ENCODE data around the gene WARS2. TPM values are rescaled to one million over a fixed set of nuclear protein-coding genes. Genes with fewer than 3 reads are reported as not detected.

WARS2 gene
- total RNA-seq, 1 experiment from 2014 or later, result 25.0 TPM

- Histone ChIP-seq H3K36me3 (replicated peaks; ENCODE audit: control insufficient read depth, insufficient read depth, low read length) (no peaks in the 10 kb centered on the region), H3K27me3 (ENCODE audit: control insufficient read depth, insufficient read depth, low read length) (no peaks in the 10 kb centered on the region), H3K4me3 (ENCODE audit: insufficient read depth, low read depth, low read length) (no peak overlapping the region)
- DNase-seq, result no peak
Measured at GRCh38 chr1:119084798-119085197, 55.7 kb downstream of the WARS2 start.

- no peaks in the 10 kb centered on the region for H3K27me3 ChIP-seq (ENCODE audit: control insufficient read depth, insufficient read depth, low read length)
- H3K4me3 ChIP-seq (ENCODE audit: insufficient read depth, low read depth, low read length), result no peak overlapping the region
- no peaks in the 10 kb centered on the region for H3K36me3 ChIP-seq (replicated peaks; ENCODE audit: control insufficient read depth, insufficient read depth, low read length)
- DNase-seq, result no peak
Measured at GRCh38 chr1:119083980-119084379, 56.5 kb downstream of the WARS2 start.

- DNase-seq, result no peak
- Histone ChIP-seq H3K4me3 (ENCODE audit: insufficient read depth, low read depth, low read length) (no peak overlapping the region), H3K36me3 (replicated peaks; ENCODE audit: control insufficient read depth, insufficient read depth, low read length) (no peaks in the 10 kb centered on the region), H3K27me3 (ENCODE audit: control insufficient read depth, insufficient read depth, low read length) (no peaks in the 10 kb centered on the region)
Measured at GRCh38 chr1:119083479-119083878, 57.0 kb downstream of the WARS2 start.

GRCh38 chr1:119081700-119082099, 58.8 kb downstream of the WARS2 start:
- Histone ChIP-seq H3K4me3 (ENCODE audit: insufficient read depth, low read depth, low read length) (no peak overlapping the region), H3K27me3 (ENCODE audit: control insufficient read depth, insufficient read depth, low read length) (no peaks in the 10 kb centered on the region), H3K36me3 (replicated peaks; ENCODE audit: control insufficient read depth, insufficient read depth, low read length) (no peaks in the 10 kb centered on the region)
- no peak for DNase-seq

GRCh38 chr1:119081267-119081666, 59.2 kb downstream of the WARS2 start:
- Histone ChIP-seq H3K4me3 (ENCODE audit: insufficient read depth, low read depth, low read length) (no peak overlapping the region), H3K27me3 (ENCODE audit: control insufficient read depth, insufficient read depth, low read length) (no peaks in the 10 kb centered on the region), H3K36me3 (replicated peaks; ENCODE audit: control insufficient read depth, insufficient read depth, low read length) (no peaks in the 10 kb centered on the region)
- DNase-seq, result no peak

GRCh38 chr1:119080586-119080985, 59.9 kb downstream of the WARS2 start:
- Histone ChIP-seq H3K27me3 (ENCODE audit: control insufficient read depth, insufficient read depth, low read length) (no peaks in the 10 kb centered on the region), H3K36me3 (replicated peaks; ENCODE audit: control insufficient read depth, insufficient read depth, low read length) (no peaks in the 10 kb centered on the region), H3K4me3 (ENCODE audit: insufficient read depth, low read depth, low read length) (no peak overlapping the region)
- peak; percentile 20 for DNase-seq

GRCh38 chr1:119079881-119080280, 60.6 kb downstream of the WARS2 start:
- no peaks in the 10 kb centered on the region for H3K27me3 ChIP-seq (ENCODE audit: control insufficient read depth, insufficient read depth, low read length)
- DNase-seq, result no peak
- no peaks in the 10 kb centered on the region for H3K36me3 ChIP-seq (replicated peaks; ENCODE audit: control insufficient read depth, insufficient read depth, low read length)
- no peak overlapping the region for H3K4me3 ChIP-seq (ENCODE audit: insufficient read depth, low read depth, low read length)

GRCh38 chr1:119075614-119076013, 64.8 kb downstream of the WARS2 start:
- H3K4me3 ChIP-seq (ENCODE audit: insufficient read depth, low read depth, low read length), result no peak overlapping the region
- no peak for DNase-seq
- H3K27me3 ChIP-seq (ENCODE audit: control insufficient read depth, insufficient read depth, low read length), result no peaks in the 10 kb centered on the region
- no peaks in the 10 kb centered on the region for H3K36me3 ChIP-seq (replicated peaks; ENCODE audit: control insufficient read depth, insufficient read depth, low read length)

- Histone ChIP-seq H3K36me3 (replicated peaks; ENCODE audit: control insufficient read depth, insufficient read depth, low read length) (no peaks in the 10 kb centered on the region), H3K27me3 (ENCODE audit: control insufficient read depth, insufficient read depth, low read length) (no peaks in the 10 kb centered on the region), H3K4me3 (ENCODE audit: insufficient read depth, low read depth, low read length) (no peak overlapping the region)
- no peak for DNase-seq
Measured at GRCh38 chr1:119071321-119071720, 69.1 kb downstream of the WARS2 start.

GRCh38 chr1:119069682-119070081, 70.8 kb downstream of the WARS2 start:
- DNase-seq, result no peak

GRCh38 chr1:119068427-119068826, 72.0 kb downstream of the WARS2 start:
- no peaks in the 10 kb centered on the region for H3K27me3 ChIP-seq (ENCODE audit: control insufficient read depth, insufficient read depth, low read length)
- H3K4me3 ChIP-seq (ENCODE audit: insufficient read depth, low read depth, low read length), result no peak overlapping the region
- no peaks in the 10 kb centered on the region for H3K36me3 ChIP-seq (replicated peaks; ENCODE audit: control insufficient read depth, insufficient read depth, low read length)
- DNase-seq, result no peak

More at GRCh38 chr1:119069682-119070081, 70.8 kb downstream of the WARS2 start:
- H3K36me3 ChIP-seq (replicated peaks; ENCODE audit: control insufficient read depth, insufficient read depth, low read length), result no peaks in the 10 kb centered on the region
- no peaks in the 10 kb centered on the region for H3K27me3 ChIP-seq (ENCODE audit: control insufficient read depth, insufficient read depth, low read length)
- no peak overlapping the region for H3K4me3 ChIP-seq (ENCODE audit: insufficient read depth, low read depth, low read length)

GRCh38 chr1:119061700-119062099, 78.8 kb downstream of the WARS2 start:
- Histone ChIP-seq H3K27me3 (ENCODE audit: control insufficient read depth, insufficient read depth, low read length) (no peaks in the 10 kb centered on the region), H3K4me3 (ENCODE audit: insufficient read depth, low read depth, low read length) (no peak overlapping the region), H3K36me3 (replicated peaks; ENCODE audit: control insufficient read depth, insufficient read depth, low read length) (no peaks in the 10 kb centered on the region)
- DNase-seq, result no peak

GRCh38 chr1:119055568-119055967, 84.9 kb downstream of the WARS2 start:
- H3K27me3 ChIP-seq (ENCODE audit: control insufficient read depth, insufficient read depth, low read length), result no peaks in the 10 kb centered on the region
- no peaks in the 10 kb centered on the region for H3K36me3 ChIP-seq (replicated peaks; ENCODE audit: control insufficient read depth, insufficient read depth, low read length)
- no peak overlapping the region for H3K4me3 ChIP-seq (ENCODE audit: insufficient read depth, low read depth, low read length)
- DNase-seq, result no peak

GRCh38 chr1:119053917-119054316, 86.5 kb downstream of the WARS2 start:
- Histone ChIP-seq H3K27me3 (ENCODE audit: control insufficient read depth, insufficient read depth, low read length) (no peaks in the 10 kb centered on the region), H3K4me3 (ENCODE audit: insufficient read depth, low read depth, low read length) (no peak overlapping the region), H3K36me3 (replicated peaks; ENCODE audit: control insufficient read depth, insufficient read depth, low read length) (no peaks in the 10 kb centered on the region)
- DNase-seq, result no peak

GRCh38 chr1:119052267-119052666, 88.2 kb downstream of the WARS2 start:
- H3K4me3 ChIP-seq (ENCODE audit: insufficient read depth, low read depth, low read length), result no peak overlapping the region
- H3K36me3 ChIP-seq (replicated peaks; ENCODE audit: control insufficient read depth, insufficient read depth, low read length), result no peaks in the 10 kb centered on the region
- H3K27me3 ChIP-seq (ENCODE audit: control insufficient read depth, insufficient read depth, low read length), result no peaks in the 10 kb centered on the region
- DNase-seq, result no peak

Measured in H7 (cell line).